Parathyroid adenoma (tissue), 2 donors: ENCODE measurements around the gene SLC36A4.

ENCODE experiments used
- H2AFZ ChIP-seq: fragments of 300-600 bp; sonication (generic); one replicate; pipeline ENCODE4 v1.7.0; 2017; ENCODE audit warnings: antibody characterized with exemption, mild to moderate bottlenecking
- H3K27ac ChIP-seq: fragments of 300-600 bp; sonication (generic); one replicate; pipeline ENCODE4 v1.7.0; 2017
- H3K27me3 ChIP-seq: fragments of 300-600 bp; sonication (generic); one replicate; pipeline ENCODE4 v1.7.0; 2017; ENCODE audit warnings: low read length; ENCODE audit not compliant: control insufficient read depth, insufficient read depth
- H3K36me3 ChIP-seq: fragments of 300-600 bp; sonication (generic); one replicate; pipeline ENCODE4 v1.7.0; 2017; ENCODE audit warnings: low read length; ENCODE audit not compliant: control insufficient read depth, insufficient read depth
- H3K4me1 ChIP-seq: fragments of 300-600 bp; sonication (generic); one replicate; pipeline ENCODE4 v1.7.0; 2017; ENCODE audit warnings: control low read depth
- H3K4me2 ChIP-seq: fragments of 300-600 bp; sonication (generic); one replicate; pipeline ENCODE4 v1.7.0; 2017; ENCODE audit warnings: low read length
- H3K4me3 ChIP-seq: fragments of 300-600 bp; sonication (generic); one replicate; pipeline ENCODE4 v1.7.0; 2017; ENCODE audit warnings: low read depth, low read length
- H3K79me2 ChIP-seq: fragments of 300-600 bp; sonication (generic); one replicate; pipeline ENCODE4 v1.7.0; 2017; ENCODE audit warnings: control low read depth
- H3K9ac ChIP-seq: fragments of 300-600 bp; sonication (generic); one replicate; pipeline ENCODE4 v1.7.0; 2017; ENCODE audit warnings: mild to moderate bottlenecking
- H3K9me3 ChIP-seq: fragments of 300-600 bp; sonication (generic); one replicate; pipeline ENCODE4 v1.7.0; 2017; ENCODE audit warnings: low read length; ENCODE audit not compliant: control insufficient read depth
- CTCF ChIP-seq: fragments of 300-600 bp; sonication (generic); IDR thresholded peaks from one replicate; pipeline ENCODE4 v1.7.0; 2017; ENCODE audit warnings: antibody characterized with exemption, mild to moderate bottlenecking
- donor health status: primary hyperparathyroidism.

Gene SLC36A4

DNA sequence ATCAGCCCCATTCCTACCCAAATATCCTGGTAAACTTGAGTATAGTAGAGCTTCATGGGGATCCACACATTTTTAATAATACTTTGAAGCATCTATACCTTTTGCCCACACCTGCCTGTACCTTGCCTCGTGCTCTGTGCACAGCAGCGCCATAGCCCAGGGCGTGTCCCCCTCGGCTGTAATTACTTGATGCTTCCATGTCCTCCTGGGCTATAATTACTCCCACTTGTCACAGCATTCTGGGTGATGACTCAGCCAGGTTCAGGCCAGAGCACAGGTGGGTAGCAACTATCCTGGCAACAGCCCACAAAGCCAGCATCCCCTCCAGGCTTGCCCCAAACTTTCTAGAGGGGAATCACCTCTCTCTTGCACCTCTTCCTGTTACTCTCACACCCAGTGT lies 23.7 kb upstream of the SLC36A4 start:
- H3K4me1 ChIP-seq: no peaks in the 10 kb centered on the region

DNA sequence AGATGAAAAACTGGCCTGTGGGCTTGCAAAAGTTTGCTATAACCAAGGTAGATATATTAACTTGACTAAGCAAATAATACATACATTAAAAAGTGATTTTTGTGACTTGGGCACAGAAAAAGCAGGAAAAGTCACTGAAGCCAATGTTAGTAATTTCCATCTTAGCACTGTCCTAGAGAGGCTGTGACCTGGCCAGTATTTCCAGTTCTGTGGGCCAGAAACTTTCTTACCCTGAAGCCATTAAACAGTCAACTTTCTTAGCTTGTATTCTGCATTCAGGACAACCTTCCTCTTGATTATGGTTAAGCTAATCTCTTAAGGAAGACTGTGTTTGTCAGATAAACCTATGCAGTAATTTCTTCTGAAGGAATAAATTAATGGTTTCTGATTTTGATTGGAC lies 22.3 kb upstream of the SLC36A4 start:
- Histone ChIP-seq H3K4me2 (no peak overlapping the region), H3K27me3 (no peaks in the 10 kb centered on the region), H3K4me3 (no peak overlapping the region), H3K9ac (no peak overlapping the region), H3K4me1 (no peaks in the 10 kb centered on the region), H3K27ac (no peak overlapping the region), H2AFZ (no peak overlapping the region), H3K36me3 (no peaks in the 10 kb centered on the region), H3K9me3 (no peaks in the 10 kb centered on the region), H3K79me2 (no peaks in the 10 kb centered on the region)
- no peak for TF ChIP-seq CTCF

More for the DNA sequence above, 23.7 kb upstream of the SLC36A4 start:
- no peaks in the 10 kb centered on the region for H3K27me3 ChIP-seq
- H2AFZ ChIP-seq: no peak overlapping the region
- H3K4me3 ChIP-seq: no peak overlapping the region
- H3K9ac ChIP-seq: no peak overlapping the region
- no peak for TF ChIP-seq CTCF
- H3K36me3 ChIP-seq: no peaks in the 10 kb centered on the region
- no peak overlapping the region for H3K4me2 ChIP-seq
- no peak overlapping the region for H3K27ac ChIP-seq
- no peaks in the 10 kb centered on the region for H3K79me2 ChIP-seq
- H3K9me3 ChIP-seq: no peaks in the 10 kb centered on the region

GRCh38 chr11:93219440-93219839 lies 21.6 kb upstream of the SLC36A4 start:
- Histone ChIP-seq H3K9ac (no peak overlapping the region), H3K9me3 (no peaks in the 10 kb centered on the region), H3K4me1 (no peaks in the 10 kb centered on the region), H3K36me3 (no peaks in the 10 kb centered on the region), H3K4me3 (no peak overlapping the region), H3K4me2 (no peak overlapping the region), H3K27me3 (no peaks in the 10 kb centered on the region), H3K27ac (no peak overlapping the region), H2AFZ (no peak overlapping the region), H3K79me2 (no peaks in the 10 kb centered on the region)
- TF ChIP-seq CTCF: no peak

DNA sequence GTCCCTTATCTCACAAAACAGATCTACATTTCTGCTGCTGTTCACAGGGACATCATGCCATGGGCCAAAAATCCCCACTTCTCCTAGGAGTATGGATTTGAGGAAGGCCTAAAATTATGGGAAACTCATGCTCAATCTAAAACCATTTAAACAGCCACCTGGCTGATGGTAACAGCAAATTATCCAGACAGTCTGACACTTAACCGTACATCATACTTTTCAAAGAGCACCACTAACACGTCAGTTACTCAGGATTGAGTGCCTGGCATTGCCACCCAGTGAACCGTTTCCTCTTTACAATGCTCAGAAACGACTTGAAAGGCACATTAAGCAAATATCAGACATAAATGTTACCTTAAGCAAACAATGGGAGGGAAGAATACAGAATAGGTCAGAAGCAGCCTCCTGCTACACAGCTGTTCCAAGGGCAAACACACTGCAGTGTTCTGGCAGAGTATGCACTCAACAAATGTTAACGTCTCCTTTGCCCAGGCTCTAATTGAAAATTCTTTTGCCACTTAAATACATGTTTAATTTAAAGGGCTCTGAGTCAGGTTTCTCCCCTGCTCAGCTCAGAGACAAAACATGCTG lies 18.8 kb upstream of the SLC36A4 start:
- H3K9ac ChIP-seq: no peak overlapping the region
- H3K27ac ChIP-seq: no peak overlapping the region
- H3K4me2 ChIP-seq: no peak overlapping the region
- no peaks in the 10 kb centered on the region for H3K4me1 ChIP-seq
- H3K36me3 ChIP-seq: no peaks in the 10 kb centered on the region
- H3K27me3 ChIP-seq: no peaks in the 10 kb centered on the region
- no peak overlapping the region for H3K4me3 ChIP-seq
- H2AFZ ChIP-seq: no peak overlapping the region
- no peaks in the 10 kb centered on the region for H3K9me3 ChIP-seq
- TF ChIP-seq CTCF: no peak
- no peaks in the 10 kb centered on the region for H3K79me2 ChIP-seq

DNA sequence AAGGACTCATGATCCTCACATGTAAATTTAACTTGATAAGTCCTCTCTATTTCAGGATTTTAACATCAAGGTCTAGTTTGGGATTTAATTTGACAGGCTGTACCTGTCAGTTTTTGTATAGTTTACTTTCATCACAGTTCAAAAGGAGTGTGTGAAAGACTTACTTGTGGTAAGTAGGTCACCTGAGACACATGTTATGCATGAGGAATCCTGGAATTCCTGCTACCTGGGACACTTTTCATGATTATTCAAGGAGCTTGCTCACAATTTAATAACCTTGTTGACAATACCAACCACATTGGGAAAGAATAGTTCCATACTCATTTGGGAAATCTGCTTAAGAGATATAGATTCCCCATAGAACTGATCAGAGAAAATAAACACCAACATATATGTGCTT lies 15.8 kb upstream of the SLC36A4 start:
- no peak overlapping the region for H3K27ac ChIP-seq
- H3K4me2 ChIP-seq: no peak overlapping the region
- TF ChIP-seq CTCF: no peak

More for the DNA sequence above, 15.8 kb upstream of the SLC36A4 start:
- Histone ChIP-seq H3K4me1 (no peaks in the 10 kb centered on the region), H3K9ac (no peak overlapping the region), H3K4me3 (no peak overlapping the region), H3K79me2 (no peaks in the 10 kb centered on the region), H3K9me3 (no peaks in the 10 kb centered on the region), H3K36me3 (no peaks in the 10 kb centered on the region), H2AFZ (no peak overlapping the region), H3K27me3 (no peaks in the 10 kb centered on the region)
